SK-N-SH treated with all-trans-retinoic acid at 6 μM for 48 hours (cell line): Measurements from ENCODE around the gene PCTP.

Source experiments
- ATAC-seq: fragments of 200-7000 bp; cut with Tn5 transposase; 3 replicates; pipeline ENCODE4 v1.9.1; 2020; ENCODE audit warnings: mild to moderate bottlenecking, moderate library complexity
- ARNTL ChIP-seq: fragments of 450-650 bp; formaldehyde crosslinking; IDR thresholded peaks from 2 replicates; pipeline ENCODE4 v1.5.0; 2020; ENCODE audit warnings: low read depth, mild to moderate bottlenecking, moderate library complexity, borderline replicate concordance
- BACH2 ChIP-seq: fragments of 250-450 bp; sonication (Bioruptor Pico); IDR thresholded peaks from 2 replicates; pipeline ENCODE4 v1.9.0; 2021; ENCODE audit warnings: mild to moderate bottlenecking, borderline replicate concordance
- CREB5 ChIP-seq: fragments of 250-450 bp; sonication (Bioruptor Pico); IDR thresholded peaks from 2 replicates; pipeline ENCODE4 v1.5.1; 2020; ENCODE audit warnings: low read depth, mild to moderate bottlenecking, moderate library complexity
- CSDC2 ChIP-seq: fragments of 250-450 bp; sonication (Bioruptor Pico); IDR thresholded peaks from 2 replicates; pipeline ENCODE4 v1.5.0; 2020; ENCODE audit warnings: mild to moderate bottlenecking, moderate library complexity
- CSRNP3 ChIP-seq: fragments of 250-450 bp; sonication (Bioruptor Pico); IDR thresholded peaks from 2 replicates; pipeline ENCODE4 v1.5.1; 2021; ENCODE audit warnings: mild to moderate bottlenecking, moderate library complexity
- ESRRG ChIP-seq: fragments of 250-450 bp; sonication (Bioruptor Pico); IDR thresholded peaks from 2 replicates; pipeline ENCODE4 v1.6.1; 2021; ENCODE audit warnings: mild to moderate bottlenecking
- ISL1 ChIP-seq: fragments of 250-450 bp; sonication (Bioruptor Pico); IDR thresholded peaks from 2 replicates; pipeline ENCODE4 v2.1.2; 2022; ENCODE audit warnings: mild to moderate bottlenecking, moderate library complexity
- PATZ1 ChIP-seq: fragments of 250-450 bp; sonication (Bioruptor Pico); IDR thresholded peaks from 2 replicates; pipeline ENCODE4 v1.8.0; 2020; ENCODE audit warnings: mild to moderate bottlenecking, moderate library complexity, borderline replicate concordance
- POU6F1 ChIP-seq: fragments of 250-450 bp; sonication (Bioruptor Pico); IDR thresholded peaks from 2 replicates; pipeline ENCODE4 v1.8.0; 2021; ENCODE audit warnings: low read depth, mild to moderate bottlenecking, moderate library complexity, borderline replicate concordance
- RARB ChIP-seq: fragments of 250-450 bp; sonication (Bioruptor Pico); IDR thresholded peaks from 2 replicates; pipeline ENCODE4 v1.8.0; 2021; ENCODE audit warnings: mild to moderate bottlenecking, moderate library complexity
- SNAI2 ChIP-seq: fragments of 250-450 bp; sonication (Bioruptor Pico); IDR thresholded peaks from 2 replicates; pipeline ENCODE4 v1.5.0; 2020; ENCODE audit warnings: mild to moderate bottlenecking, moderate library complexity
- TCF4 ChIP-seq: fragments of 250-450 bp; sonication (Bioruptor Pico); IDR thresholded peaks from 2 replicates; pipeline ENCODE4 v1.8.0; 2021; ENCODE audit warnings: mild to moderate bottlenecking, moderate library complexity, borderline replicate concordance
- TOX ChIP-seq: fragments of 250-450 bp; sonication (Bioruptor Pico); IDR thresholded peaks from 2 replicates; pipeline ENCODE4 v1.8.0; 2021; ENCODE audit warnings: mild to moderate bottlenecking, moderate library complexity, borderline replicate concordance
- TSHZ2 ChIP-seq: fragments of 250-450 bp; sonication (Bioruptor Pico); IDR thresholded peaks from 2 replicates; pipeline ENCODE4 v1.5.0; 2020; ENCODE audit warnings: mild to moderate bottlenecking, moderate library complexity
- ZC3H10 ChIP-seq: fragments of 250-450 bp; sonication (Bioruptor Pico); IDR thresholded peaks from 2 replicates; pipeline ENCODE4 v1.5.1; 2021; ENCODE audit warnings: mild to moderate bottlenecking, moderate library complexity
- ZFP3 ChIP-seq: fragments of 250-450 bp; sonication (Bioruptor Pico); IDR thresholded peaks from 2 replicates; pipeline ENCODE4 v1.5.0; 2020; ENCODE audit warnings: mild to moderate bottlenecking, moderate library complexity
- ZFP30 ChIP-seq: fragments of 450-650 bp; formaldehyde crosslinking; IDR thresholded peaks from 2 replicates; pipeline ENCODE4 v1.5.0; 2022; ENCODE audit warnings: mild to moderate bottlenecking, moderate library complexity
- ZNF565 ChIP-seq: fragments of 450-650 bp; formaldehyde crosslinking; conservative IDR thresholded peaks from 2 replicates; pipeline ENCODE4 v1.5.0; 2020; ENCODE audit warnings: low read depth, mild to moderate bottlenecking, moderate library complexity
- ZNF70 ChIP-seq: fragments of 450-650 bp; formaldehyde crosslinking; IDR thresholded peaks from 2 replicates; pipeline ENCODE4 v1.5.0; 2020; ENCODE audit warnings: mild to moderate bottlenecking, moderate library complexity

PCTP gene

GRCh38 chr17:55768936-55769624 lies 18.2 kb downstream of the PCTP start:
- TF ChIP-seq CSRNP3 (CRISPR knock-in tag) (no peak), TCF4 (CRISPR knock-in tag) (peak; percentile 40; the same call in 1 of the 2 replicates)
- TF ChIP-seq, all 23 proteins: peak for 1

GRCh38 chr17:55769625-55770000 lies 18.8 kb downstream of the PCTP start:
- TF ChIP-seq ZFP30 (no peak), ZC3H10 (CRISPR knock-in tag) (no peak), ARNTL (CRISPR knock-in tag) (no peak), CSRNP3 (CRISPR knock-in tag) (no peak)
- peak; percentile 20 for ATAC-seq

More at GRCh38 chr17:55768936-55769624, 18.2 kb downstream of the PCTP start:
- ATAC-seq, result peak; percentile 77

- ATAC-seq, result peak; percentile 90
- TF ChIP-seq CREB5 (no peak), TCF4 (CRISPR knock-in tag) (no peak), ZNF70 (CRISPR knock-in tag) (no peak), PATZ1 (CRISPR knock-in tag) (no peak), BACH2 (no peak), CSRNP3 (CRISPR knock-in tag) (no peak), SNAI2 (CRISPR knock-in tag) (no peak), ARNTL (CRISPR knock-in tag) (no peak), ESRRG (CRISPR knock-in tag) (no peak), ZFP30 (no peak), CSDC2 (CRISPR knock-in tag) (no peak), TOX (CRISPR knock-in tag) (no peak), RARB (CRISPR knock-in tag) (no peak), ZFP3 (CRISPR knock-in tag) (no peak), ZNF565 (CRISPR knock-in tag) (no peak), ZC3H10 (CRISPR knock-in tag) (no peak), POU6F1 (CRISPR knock-in tag) (no peak), ISL1 (no peak), TSHZ2 (CRISPR knock-in tag) (no peak)
Observed at GRCh38 chr17:55770196-55770870, 19.5 kb downstream of the PCTP start.
